H7 (cell line): Measurements from ENCODE around the gene STYXL1. TPM values are rescaled to one million over a fixed set of nuclear protein-coding genes. Genes with fewer than 3 reads are reported as not detected.

ENCODE experiments used
- DNase-seq: peaks from one replicate; pipeline ENCODE4 v3.0.0; 2012
- H3K27me3 ChIP-seq: 2 replicates; pipeline ENCODE4 v1.6.0; 2011; ENCODE audit warnings: mild to moderate bottlenecking, low read length; ENCODE audit not compliant: control insufficient read depth, insufficient read depth
- H3K36me3 ChIP-seq: replicated peaks from 2 replicates; pipeline ENCODE4 v1.5.1; 2011; ENCODE audit warnings: low read length; ENCODE audit not compliant: control insufficient read depth, insufficient read depth
- H3K4me3 ChIP-seq: 2 replicates; pipeline ENCODE4 v1.5.1; 2011; ENCODE audit warnings: low read depth, mild to moderate bottlenecking, control low read depth, low read length, moderate library complexity; ENCODE audit not compliant: insufficient read depth
- total RNA-seq: library from RNA; depleted of rRNA; stranded (reverse); fragments of >200 nt; shearing (Covaris generic); gene quantifications from 2 replicates; pipeline ENCODE4 v1.2.3, GENCODE V29; 2014; rRNA removed

Gene STYXL1
- total RNA-seq, 1 experiment from 2014 or later, result 53.1 TPM

DNA sequence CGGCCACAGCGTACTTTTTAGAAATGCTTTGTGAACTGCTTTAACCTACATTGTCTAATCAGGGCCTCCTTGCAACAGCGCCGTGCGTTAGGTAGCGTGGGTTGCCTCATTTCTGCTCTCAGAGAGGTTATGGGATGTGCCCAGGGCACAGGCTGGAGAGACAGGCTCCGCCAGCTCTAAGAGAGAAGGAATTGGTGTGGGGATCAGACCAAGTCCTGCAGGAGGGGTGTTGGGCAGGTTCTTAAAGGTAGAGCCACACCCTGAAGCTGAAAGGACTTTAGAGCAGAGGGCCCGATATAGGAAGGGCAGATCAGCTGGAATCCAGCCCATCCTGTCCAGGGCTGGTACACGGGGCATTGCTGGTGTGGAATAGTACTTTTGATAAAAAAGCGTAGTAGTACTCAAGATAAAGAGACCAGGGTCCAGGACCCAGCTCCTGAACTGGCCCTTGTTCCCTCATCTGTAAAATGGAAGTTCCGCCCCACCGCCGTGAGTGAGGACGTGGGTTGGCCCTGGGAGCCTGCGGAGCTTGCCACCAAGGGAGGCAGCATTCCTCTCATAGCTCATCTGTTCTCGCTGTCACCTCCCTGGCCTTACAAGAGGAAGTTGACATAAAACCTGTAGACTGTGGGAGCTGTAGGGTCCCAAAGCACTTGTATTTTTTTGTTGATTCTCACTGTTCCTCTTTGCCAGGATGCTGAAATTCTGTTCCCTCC, 90.6 kb downstream of the STYXL1 start:
- Histone ChIP-seq H3K4me3 (no peak overlapping the region), H3K36me3 (peaks cover 20% of the 10 kb centered on the region), H3K27me3 (no peaks in the 10 kb centered on the region)
- peak; percentile 73 for DNase-seq

GRCh38 chr7:75955331-75955955, 92.4 kb downstream of the STYXL1 start:
- DNase-seq, result peak; percentile 14
- Histone ChIP-seq H3K27me3 (no peaks in the 10 kb centered on the region), H3K36me3 (peaks cover 20% of the 10 kb centered on the region), H3K4me3 (no peak overlapping the region)

GRCh38 chr7:75953931-75954330, 93.9 kb downstream of the STYXL1 start:
- H3K36me3 ChIP-seq, result peaks cover 20% of the 10 kb centered on the region
- no peaks in the 10 kb centered on the region for H3K27me3 ChIP-seq
- DNase-seq, result no peak
- H3K4me3 ChIP-seq, result no peak overlapping the region

GRCh38 chr7:75953431-75953830, 94.4 kb downstream of the STYXL1 start:
- Histone ChIP-seq H3K36me3 (peaks cover 20% of the 10 kb centered on the region), H3K4me3 (no peak overlapping the region), H3K27me3 (no peaks in the 10 kb centered on the region)
- peak; percentile 19 for DNase-seq

- no peak for DNase-seq
- H3K36me3 ChIP-seq, result peaks cover 19% of the 10 kb centered on the region
- H3K4me3 ChIP-seq, result no peak overlapping the region
- H3K27me3 ChIP-seq, result no peaks in the 10 kb centered on the region
Observed at GRCh38 chr7:75951506-75951905, 96.3 kb downstream of the STYXL1 start.

DNA sequence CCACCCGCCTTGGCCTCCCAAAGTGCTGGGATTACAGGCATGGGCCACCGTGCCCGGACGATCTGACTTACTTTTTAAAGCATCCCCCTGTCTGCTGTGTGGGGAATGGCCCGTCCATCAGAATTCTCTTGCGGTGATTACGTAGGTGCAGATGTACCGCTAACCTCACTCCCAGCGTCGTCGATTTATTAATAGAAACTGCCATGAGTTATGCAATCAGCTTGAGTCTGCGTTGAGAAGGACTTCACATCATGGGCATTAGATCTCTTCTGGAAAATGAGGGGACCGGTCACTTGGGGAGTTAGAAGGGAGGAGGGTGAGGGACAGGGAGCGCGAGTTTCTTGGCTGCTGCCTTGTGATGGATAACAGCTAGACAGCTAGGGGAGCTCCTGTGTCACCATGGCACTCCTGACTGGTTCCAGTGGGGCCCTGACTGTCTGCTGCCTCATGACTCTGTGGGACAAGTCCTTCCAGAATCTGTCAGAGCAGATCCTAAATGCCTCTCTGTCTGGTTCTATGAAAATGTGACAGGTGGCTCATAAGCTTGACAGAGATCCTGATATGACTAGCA, 97.6 kb downstream of the STYXL1 start:
- DNase-seq, result no peak
- Histone ChIP-seq H3K36me3 (peaks cover 11% of the 10 kb centered on the region), H3K4me3 (no peak overlapping the region), H3K27me3 (no peaks in the 10 kb centered on the region)

DNA sequence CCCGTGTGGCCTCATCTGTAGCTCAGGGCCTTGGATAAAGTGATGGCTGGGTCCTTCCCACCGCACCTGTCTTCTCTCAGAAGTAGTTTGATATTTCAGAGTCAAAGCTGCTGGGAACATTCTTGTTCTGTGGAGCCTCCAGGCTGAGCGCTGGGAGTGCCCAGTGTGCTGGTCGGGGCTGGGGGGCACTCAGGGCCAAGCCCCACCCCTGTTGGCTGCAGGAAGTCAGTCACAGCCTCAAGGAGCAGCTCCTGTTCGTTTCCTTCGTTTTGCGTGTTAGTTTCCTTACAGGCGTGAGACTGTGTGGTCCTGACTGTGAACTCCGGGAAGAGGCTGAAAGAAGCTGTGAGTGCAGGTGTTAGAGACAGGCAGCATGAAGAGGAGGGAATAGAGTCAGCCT, 99.6 kb downstream of the STYXL1 start:
- Histone ChIP-seq H3K36me3 (peaks cover 3% of the 10 kb centered on the region), H3K4me3 (no peak overlapping the region), H3K27me3 (no peaks in the 10 kb centered on the region)
- DNase-seq, result no peak

Other genes with a start within 250 kb of the STYXL1 start
- not detected in 2 replicates for gene CCL24, start 234.2 kb downstream of the STYXL1 start, total RNA-seq
- 23.7 and 28.1 TPM in 2 replicates for gene RHBDD2, start 169.0 kb downstream of the STYXL1 start, total RNA-seq
- 120 and 142 TPM in 2 replicates for gene POR, start 132.8 kb downstream of the STYXL1 start, total RNA-seq
- 11.0 and 12.8 TPM in 2 replicates for gene TMEM120A, start 53.4 kb downstream of the STYXL1 start, total RNA-seq
- 206 and 246 TPM in 2 replicates for gene MDH2, start 106 bp upstream of the STYXL1 start, total RNA-seq
- gene SRRM3, start 153.9 kb upstream of the STYXL1 start, total RNA-seq, result 7.0 and 7.6 TPM in 2 replicates